ENCODE data around the gene MARK4. TPM values are rescaled to one million over a fixed set of nuclear protein-coding genes. Genes with fewer than 3 reads are reported as not detected.

MARK4 gene
- total and polyA plus RNA-seq, 4 donors: 6.0 to 40.4 (median 28.0) TPM

GRCh38 chr19:45342911-45343310 lies 91.8 kb downstream of the MARK4 start:
- H3K9me3 ChIP-seq (ENCODE audit: control insufficient read depth, low read length): no peaks in the 10 kb centered on the region
- ATAC-seq (ENCODE audit: low FRiP score) (no peak), DNase-seq (no peak)
- no peaks in the 10 kb centered on the region for H3K4me1 ChIP-seq (ENCODE audit: control insufficient read depth in 1 of 2, insufficient read depth in 2 of 2, low read length in 2 of 2)
- H3K27me3 ChIP-seq (ENCODE audit: control insufficient read depth in 1 of 2, insufficient read depth in 2 of 2, low read length in 1 of 2): peaks cover 0 to 2% of the 10 kb centered on the region in 2 donors
- no peak overlapping the region for H3K4me3 ChIP-seq (ENCODE audit: low read length in 2 of 2)
- H3K27ac ChIP-seq (ENCODE audit: low read depth in 1 of 2, low read length in 2 of 2): no peak overlapping the region
- 76 to 79% methylated on average over 13 of the region's 13 CpGs for WGBS, 2 donors
- intact Hi-C loops (cut with DNase I): no loop called here
- no peaks in the 10 kb centered on the region for H3K36me3 ChIP-seq (ENCODE audit: control insufficient read depth in 1 of 2, insufficient read depth in 2 of 2, low read length in 1 of 2)

- intact Hi-C loops (cut with DNase I): no loop called here
- DNase-seq: no peak
- WGBS, 2 donors: 42 to 44% methylated on average over 15 of the region's 15 CpGs
- no peak overlapping the region for H3K27ac ChIP-seq (ENCODE audit: low read depth in 1 of 2, low read length in 2 of 2)
- H3K4me1 ChIP-seq (ENCODE audit: control insufficient read depth in 1 of 2, insufficient read depth in 2 of 2, low read length in 2 of 2): no peaks in the 10 kb centered on the region
- no peak for ATAC-seq (ENCODE audit: low FRiP score)
- no peaks in the 10 kb centered on the region for H3K9me3 ChIP-seq (ENCODE audit: control insufficient read depth, low read length)
- peaks cover 0 to 2% of the 10 kb centered on the region in 2 donors for H3K27me3 ChIP-seq (ENCODE audit: control insufficient read depth in 1 of 2, insufficient read depth in 2 of 2, low read length in 1 of 2)
- H3K36me3 ChIP-seq (ENCODE audit: control insufficient read depth in 1 of 2, insufficient read depth in 2 of 2, low read length in 1 of 2): no peaks in the 10 kb centered on the region
- H3K4me3 ChIP-seq (ENCODE audit: low read length in 2 of 2): no peak overlapping the region
These were observed 93.8 kb downstream of the MARK4 start for GRCh38 chr19:45344621-45345505.

- H3K27me3 ChIP-seq (ENCODE audit: control insufficient read depth in 1 of 2, insufficient read depth in 2 of 2, low read length in 1 of 2): peaks cover 0 to 2% of the 10 kb centered on the region in 2 donors
- no peaks in the 10 kb centered on the region for H3K4me1 ChIP-seq (ENCODE audit: control insufficient read depth in 1 of 2, insufficient read depth in 2 of 2, low read length in 2 of 2)
- intact Hi-C loops (cut with DNase I): no loop called here
- H3K9me3 ChIP-seq (ENCODE audit: control insufficient read depth, low read length): no peaks in the 10 kb centered on the region
- ATAC-seq (ENCODE audit: low FRiP score) (no peak), DNase-seq (no peak)
- WGBS, 2 donors: 81% methylated on average over 15 of the region's 15 CpGs
- no peak overlapping the region for H3K27ac ChIP-seq (ENCODE audit: low read depth in 1 of 2, low read length in 2 of 2)
- H3K36me3 ChIP-seq (ENCODE audit: control insufficient read depth in 1 of 2, insufficient read depth in 2 of 2, low read length in 1 of 2): no peaks in the 10 kb centered on the region
- no peak overlapping the region for H3K4me3 ChIP-seq (ENCODE audit: low read length in 2 of 2)
These were observed 94.4 kb downstream of the MARK4 start for GRCh38 chr19:45345506-45345860.

GRCh38 chr19:45346449-45346848 lies 95.4 kb downstream of the MARK4 start:
- ATAC-seq (ENCODE audit: low FRiP score) (no peak), DNase-seq (no peak)
- Histone ChIP-seq H3K4me1 (ENCODE audit: control insufficient read depth in 1 of 2, insufficient read depth in 2 of 2, low read length in 2 of 2) (no peaks in the 10 kb centered on the region), H3K27me3 (ENCODE audit: control insufficient read depth in 1 of 2, insufficient read depth in 2 of 2, low read length in 1 of 2) (peaks cover 0 to 2% of the 10 kb centered on the region in 2 donors), H3K36me3 (ENCODE audit: control insufficient read depth in 1 of 2, insufficient read depth in 2 of 2, low read length in 1 of 2) (no peaks in the 10 kb centered on the region), H3K27ac (ENCODE audit: low read depth in 1 of 2, low read length in 2 of 2) (no peak overlapping the region), H3K4me3 (ENCODE audit: low read length in 2 of 2) (no peak overlapping the region), H3K9me3 (ENCODE audit: control insufficient read depth, low read length) (no peaks in the 10 kb centered on the region)
- WGBS, 2 donors: 30 to 37% methylated on average over 25 to 27 of the region's 27 CpGs
- intact Hi-C loops (cut with DNase I): no loop called here

GRCh38 chr19:45347570-45348366 lies 96.7 kb downstream of the MARK4 start:
- 63 to 67% methylated on average over 25 of the region's 25 CpGs for WGBS, 2 donors
- Histone ChIP-seq H3K9me3 (ENCODE audit: control insufficient read depth, low read length) (no peaks in the 10 kb centered on the region), H3K27me3 (ENCODE audit: control insufficient read depth in 1 of 2, insufficient read depth in 2 of 2, low read length in 1 of 2) (peaks cover 0 to 2% of the 10 kb centered on the region in 2 donors), H3K27ac (ENCODE audit: low read depth in 1 of 2, low read length in 2 of 2) (no peak overlapping the region), H3K4me1 (ENCODE audit: control insufficient read depth in 1 of 2, insufficient read depth in 2 of 2, low read length in 2 of 2) (no peaks in the 10 kb centered on the region), H3K4me3 (ENCODE audit: low read length in 2 of 2) (no peak overlapping the region), H3K36me3 (ENCODE audit: control insufficient read depth in 1 of 2, insufficient read depth in 2 of 2, low read length in 1 of 2) (no peaks in the 10 kb centered on the region)
- intact Hi-C loops (cut with DNase I): no loop called here
- DNase-seq (no peak), ATAC-seq (ENCODE audit: low FRiP score) (no peak)

GRCh38 chr19:45348367-45349125 lies 97.5 kb downstream of the MARK4 start:
- no peaks in the 10 kb centered on the region for H3K9me3 ChIP-seq (ENCODE audit: control insufficient read depth, low read length)
- peaks cover 0 to 2% of the 10 kb centered on the region in 2 donors for H3K27me3 ChIP-seq (ENCODE audit: control insufficient read depth in 1 of 2, insufficient read depth in 2 of 2, low read length in 1 of 2)
- H3K36me3 ChIP-seq (ENCODE audit: control insufficient read depth in 1 of 2, insufficient read depth in 2 of 2, low read length in 1 of 2): peaks cover 0 to 1% of the 10 kb centered on the region in 2 donors
- intact Hi-C loops (cut with DNase I): no loop called here
- H3K4me1 ChIP-seq (ENCODE audit: control insufficient read depth in 1 of 2, insufficient read depth in 2 of 2, low read length in 2 of 2): no peaks in the 10 kb centered on the region
- 76 to 77% methylated on average over 19 to 23 of the region's 23 CpGs for WGBS, 2 donors
- H3K4me3 ChIP-seq (ENCODE audit: low read length in 2 of 2): no peak overlapping the region
- DNase-seq (no peak), ATAC-seq (ENCODE audit: low FRiP score) (no peak)
- H3K27ac ChIP-seq (ENCODE audit: low read depth in 1 of 2, low read length in 2 of 2): no peak overlapping the region

GRCh38 chr19:45349126-45349415 lies 98.0 kb downstream of the MARK4 start:
- Histone ChIP-seq H3K36me3 (ENCODE audit: control insufficient read depth in 1 of 2, insufficient read depth in 2 of 2, low read length in 1 of 2) (peaks cover 0 to 1% of the 10 kb centered on the region in 2 donors), H3K27me3 (ENCODE audit: control insufficient read depth in 1 of 2, insufficient read depth in 2 of 2, low read length in 1 of 2) (peaks cover 0 to 2% of the 10 kb centered on the region in 2 donors), H3K9me3 (ENCODE audit: control insufficient read depth, low read length) (no peaks in the 10 kb centered on the region), H3K27ac (ENCODE audit: low read depth in 1 of 2, low read length in 2 of 2) (no peak overlapping the region), H3K4me3 (ENCODE audit: low read length in 2 of 2) (no peak overlapping the region), H3K4me1 (ENCODE audit: control insufficient read depth in 1 of 2, insufficient read depth in 2 of 2, low read length in 2 of 2) (no peaks in the 10 kb centered on the region)
- intact Hi-C loops (cut with DNase I): no loop called here
- WGBS, 2 donors: 67 to 74% methylated on average over 3 of the region's 3 CpGs
- ATAC-seq (ENCODE audit: low FRiP score) (no peak), DNase-seq (no peak)

- DNase-seq (no peak), ATAC-seq (ENCODE audit: low FRiP score) (no peak)
- Histone ChIP-seq H3K27ac (ENCODE audit: low read depth in 1 of 2, low read length in 2 of 2) (no peak overlapping the region), H3K4me1 (ENCODE audit: control insufficient read depth in 1 of 2, insufficient read depth in 2 of 2, low read length in 2 of 2) (no peaks in the 10 kb centered on the region), H3K27me3 (ENCODE audit: control insufficient read depth in 1 of 2, insufficient read depth in 2 of 2, low read length in 1 of 2) (peaks cover 0 to 2% of the 10 kb centered on the region in 2 donors), H3K4me3 (ENCODE audit: low read length in 2 of 2) (no peak overlapping the region), H3K9me3 (ENCODE audit: control insufficient read depth, low read length) (no peaks in the 10 kb centered on the region), H3K36me3 (ENCODE audit: control insufficient read depth in 1 of 2, insufficient read depth in 2 of 2, low read length in 1 of 2) (peaks cover 0 to 1% of the 10 kb centered on the region in 2 donors)
- 80 to 85% methylated on average over 17 of the region's 17 CpGs for WGBS, 2 donors
- intact Hi-C loops (cut with DNase I): no loop called here
These were observed 98.4 kb downstream of the MARK4 start for GRCh38 chr19:45349430-45349941.

Data from aorta (tissue), 5 donors.